ENCODE measurements around the gene HES7.

The HES7 gene

GRCh38 chr17:8155231-8155995, 31.5 kb upstream of the HES7 start:
- DNase-seq (ENCODE audit: low read depth in 4 of 4, low spot score in 1 of 4): no peak

- DNase-seq (ENCODE audit: low read depth in 4 of 4, low spot score in 1 of 4): no peak
Observed at GRCh38 chr17:8154608-8155155, 30.8 kb upstream of the HES7 start.

GRCh38 chr17:8153957-8154607, 30.2 kb upstream of the HES7 start:
- DNase-seq (ENCODE audit: low read depth in 4 of 4, low spot score in 1 of 4): peak; percentile 63 to 88 (median 72)

- no peak for DNase-seq (ENCODE audit: low read depth in 4 of 4, low spot score in 1 of 4)
Observed at GRCh38 chr17:8153525-8153956, 29.6 kb upstream of the HES7 start.

- DNase-seq (ENCODE audit: low read depth in 4 of 4, low spot score in 1 of 4): no peak
Observed at GRCh38 chr17:8153031-8153451, 29.1 kb upstream of the HES7 start.

GRCh38 chr17:8152112-8152775, 28.3 kb upstream of the HES7 start, which contains the start of gene PER1:
Gene PER1, minus strand, starts transcription at chr17:8152404. Its CDS starts 1,698 bp downstream, at chr17:8150706.
- DNase-seq (ENCODE audit: low read depth in 4 of 4, low spot score in 1 of 4): peak in 3 of 4 experiments; percentile 59 to 94 (median 82)

- no peak for DNase-seq (ENCODE audit: low read depth in 4 of 4, low spot score in 1 of 4)
Observed at GRCh38 chr17:8151641-8152111, 27.8 kb upstream of the HES7 start.

- peak; percentile 71 to 83 (median 78) for DNase-seq (ENCODE audit: low read depth in 4 of 4, low spot score in 1 of 4)
Observed at GRCh38 chr17:8151120-8151640, 27.3 kb upstream of the HES7 start.

GRCh38 chr17:8150194-8151119, 26.6 kb upstream of the HES7 start:
- no peak for DNase-seq (ENCODE audit: low read depth in 4 of 4, low spot score in 1 of 4)

GRCh38 chr17:8149419-8150193, 25.7 kb upstream of the HES7 start:
- DNase-seq (ENCODE audit: low read depth in 4 of 4, low spot score in 1 of 4): no peak

GRCh38 chr17:8148560-8148959, 24.7 kb upstream of the HES7 start:
- DNase-seq (ENCODE audit: low read depth in 4 of 4, low spot score in 1 of 4): no peak

- DNase-seq (ENCODE audit: low read depth in 4 of 4, low spot score in 1 of 4): no peak
Observed at GRCh38 chr17:8147805-8148404, 24.0 kb upstream of the HES7 start.

- DNase-seq (ENCODE audit: low read depth in 4 of 4, low spot score in 1 of 4): no peak
Observed at GRCh38 chr17:8147141-8147804, 23.4 kb upstream of the HES7 start.

- DNase-seq (ENCODE audit: low read depth in 4 of 4, low spot score in 1 of 4): no peak
Observed at GRCh38 chr17:8146381-8147140, 22.7 kb upstream of the HES7 start.

GRCh38 chr17:8145811-8146210, 21.9 kb upstream of the HES7 start:
- DNase-seq (ENCODE audit: low read depth in 4 of 4, low spot score in 1 of 4): no peak

- no peak for DNase-seq (ENCODE audit: low read depth in 4 of 4, low spot score in 1 of 4)
Observed at GRCh38 chr17:8144401-8145231, 20.7 kb upstream of the HES7 start.

Measured in stimulated activated CD4-positive, alpha-beta T cell treated with anti-CD3 and anti-CD28 coated beads, Interleukin-1b, Interleukin-23, amount 100 ng/mL, for 24 hours (primary cell).